Measurements from ENCODE around the gene PELI2. TPM values are rescaled to one million over a fixed set of nuclear protein-coding genes. Genes with fewer than 3 reads are reported as not detected.

Gene PELI2
- total and polyA plus RNA-seq, 2 donors from 2014 or later, result 5.2 to 27.6 TPM

DNA sequence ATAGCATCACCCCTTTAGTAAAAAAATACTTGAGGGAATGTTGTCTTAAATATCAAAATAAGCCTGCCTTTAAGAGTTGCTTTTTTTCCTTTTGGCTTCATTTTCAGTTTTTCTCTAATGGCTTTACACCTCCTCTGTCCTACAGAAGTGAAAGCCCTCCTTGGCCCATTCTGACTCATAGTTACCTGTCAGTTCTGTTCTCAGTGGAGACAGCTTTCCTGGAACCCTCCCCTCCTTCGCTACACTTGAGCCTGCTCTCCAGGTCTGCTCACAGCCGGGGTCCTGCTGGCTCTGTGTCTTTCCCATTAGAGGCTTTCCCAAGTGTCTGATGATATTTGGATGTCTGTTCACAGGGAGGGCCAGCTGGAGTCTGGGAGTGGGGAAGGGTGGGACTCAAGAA is 84.0 kb downstream of the PELI2 start:
- intact Hi-C loops (cut with DNase I), result no loop called here
- Histone ChIP-seq H3K9me3 (ENCODE audit: control insufficient read depth in 2 of 3, insufficient read depth in 1 of 3, low read length in 3 of 3) (no peaks in the 10 kb centered on the region), H3K36me3 (ENCODE audit: control insufficient read depth in 2 of 3, insufficient read depth in 3 of 3, low read length in 3 of 3) (no peaks in the 10 kb centered on the region), H3K27ac (ENCODE audit: low read depth in 2 of 2, low read length in 2 of 2) (no peak overlapping the region), H3K9ac (ENCODE audit: low read length in 3 of 3) (no peak overlapping the region), H3K27me3 (ENCODE audit: control insufficient read depth, insufficient read depth, low read length) (no peaks in the 10 kb centered on the region), H3K4me3 (ENCODE audit: low read length in 3 of 3) (no peak overlapping the region), H3K4me1 (ENCODE audit: control insufficient read depth in 2 of 3, insufficient read depth in 2 of 3, low read depth in 1 of 3, low read length in 3 of 3) (peaks cover 0 to 14% (median 9%) of the 10 kb centered on the region in 3 donors)
- TF ChIP-seq, protein P1, sequence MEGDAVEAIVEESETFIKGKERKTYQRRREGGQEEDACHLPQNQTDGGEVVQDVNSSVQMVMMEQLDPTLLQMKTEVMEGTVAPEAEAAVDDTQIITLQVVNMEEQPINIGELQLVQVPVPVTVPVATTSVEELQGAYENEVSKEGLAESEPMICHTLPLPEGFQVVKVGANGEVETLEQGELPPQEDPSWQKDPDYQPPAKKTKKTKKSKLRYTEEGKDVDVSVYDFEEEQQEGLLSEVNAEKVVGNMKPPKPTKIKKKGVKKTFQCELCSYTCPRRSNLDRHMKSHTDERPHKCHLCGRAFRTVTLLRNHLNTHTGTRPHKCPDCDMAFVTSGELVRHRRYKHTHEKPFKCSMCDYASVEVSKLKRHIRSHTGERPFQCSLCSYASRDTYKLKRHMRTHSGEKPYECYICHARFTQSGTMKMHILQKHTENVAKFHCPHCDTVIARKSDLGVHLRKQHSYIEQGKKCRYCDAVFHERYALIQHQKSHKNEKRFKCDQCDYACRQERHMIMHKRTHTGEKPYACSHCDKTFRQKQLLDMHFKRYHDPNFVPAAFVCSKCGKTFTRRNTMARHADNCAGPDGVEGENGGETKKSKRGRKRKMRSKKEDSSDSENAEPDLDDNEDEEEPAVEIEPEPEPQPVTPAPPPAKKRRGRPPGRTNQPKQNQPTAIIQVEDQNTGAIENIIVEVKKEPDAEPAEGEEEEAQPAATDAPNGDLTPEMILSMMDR (IDR thresholded peaks at IDR 0.05; ENCODE audit: borderline replicate concordance, extremely low read depth, insufficient read depth), result no peak
- DNase-seq (no peak), FAIRE-seq (no peak)

DNA sequence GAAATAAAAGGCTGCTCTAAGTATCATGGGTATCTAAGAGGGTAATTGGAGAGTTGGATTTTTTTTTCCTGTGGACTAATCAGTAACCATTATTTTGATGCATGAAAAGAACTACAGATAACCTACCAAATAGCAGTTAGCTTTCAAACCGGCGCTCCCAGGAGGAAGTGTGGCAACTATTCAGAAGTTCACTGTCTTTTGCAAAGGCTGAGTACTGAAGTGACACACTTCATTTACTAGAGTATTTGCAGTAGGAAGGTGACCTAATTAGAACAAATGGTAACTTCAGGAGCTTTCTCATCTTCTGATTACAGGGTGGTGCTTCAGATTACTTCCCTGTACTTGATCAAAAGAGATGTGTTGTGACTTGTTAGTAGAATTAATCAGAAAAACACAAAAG is 87.7 kb downstream of the PELI2 start:
- Histone ChIP-seq H3K27ac (ENCODE audit: low read depth in 2 of 2, low read length in 2 of 2) (no peak overlapping the region), H3K9me3 (ENCODE audit: control insufficient read depth in 2 of 3, insufficient read depth in 1 of 3, low read length in 3 of 3) (no peaks in the 10 kb centered on the region), H3K4me3 (ENCODE audit: low read length in 3 of 3) (no peak overlapping the region), H3K9ac (ENCODE audit: low read length in 3 of 3) (no peak overlapping the region), H3K4me1 (ENCODE audit: control insufficient read depth in 2 of 3, insufficient read depth in 2 of 3, low read depth in 1 of 3, low read length in 3 of 3) (peaks cover 0 to 15% (median 14%) of the 10 kb centered on the region in 3 donors), H3K27me3 (ENCODE audit: control insufficient read depth, insufficient read depth, low read length) (no peaks in the 10 kb centered on the region), H3K36me3 (ENCODE audit: control insufficient read depth in 2 of 3, insufficient read depth in 3 of 3, low read length in 3 of 3) (no peaks in the 10 kb centered on the region)
- intact Hi-C loops (cut with DNase I), result no loop called here
- peak in 1 of 5 donors; percentile 35 for DNase-seq
- TF ChIP-seq, protein P1 (IDR thresholded peaks at IDR 0.05; ENCODE audit: borderline replicate concordance, extremely low read depth, insufficient read depth), result no peak
- FAIRE-seq, result no peak

DNA sequence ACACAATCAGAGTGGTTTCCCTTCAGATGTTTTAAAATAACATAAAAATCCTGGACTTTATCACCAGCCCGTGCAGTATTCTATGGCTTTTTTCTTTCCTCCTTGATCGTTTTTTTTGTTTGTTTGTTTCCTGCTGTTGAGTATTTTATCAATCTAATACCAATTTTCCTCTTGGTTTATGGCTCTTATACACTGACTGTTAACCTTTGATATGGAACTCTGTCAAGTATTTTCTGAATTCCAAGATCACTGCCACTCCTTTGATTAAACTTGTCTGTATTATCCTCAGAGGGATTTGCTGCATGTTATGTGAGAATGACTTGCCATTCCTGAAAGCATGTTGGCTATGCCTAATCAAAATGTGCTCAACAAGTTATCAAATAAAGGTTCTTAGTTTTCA is 88.4 kb downstream of the PELI2 start:
- no peak for FAIRE-seq
- Histone ChIP-seq H3K27me3 (ENCODE audit: control insufficient read depth, insufficient read depth, low read length) (no peaks in the 10 kb centered on the region), H3K9me3 (ENCODE audit: control insufficient read depth in 2 of 3, insufficient read depth in 1 of 3, low read length in 3 of 3) (no peaks in the 10 kb centered on the region), H3K9ac (ENCODE audit: low read length in 3 of 3) (no peak overlapping the region), H3K4me1 (ENCODE audit: control insufficient read depth in 2 of 3, insufficient read depth in 2 of 3, low read depth in 1 of 3, low read length in 3 of 3) (peaks cover 0 to 20% (median 16%) of the 10 kb centered on the region in 3 donors), H3K36me3 (ENCODE audit: control insufficient read depth in 2 of 3, insufficient read depth in 3 of 3, low read length in 3 of 3) (no peaks in the 10 kb centered on the region), H3K4me3 (ENCODE audit: low read length in 3 of 3) (no peak overlapping the region), H3K27ac (ENCODE audit: low read depth in 2 of 2, low read length in 2 of 2) (peak overlapping the region in 1 of 2 donors; percentile 7)
- intact Hi-C loops (cut with DNase I), result no loop called here
- DNase-seq, result no peak
- TF ChIP-seq, protein P1 (IDR thresholded peaks at IDR 0.05; ENCODE audit: borderline replicate concordance, extremely low read depth, insufficient read depth), result no peak

All from kidney (tissue), 14 donors.